K562 (cell line): Measurements from ENCODE around the gene ZNF837. TPM values are rescaled to one million over a fixed set of nuclear protein-coding genes. Genes with fewer than 3 reads are reported as not detected.
"Not testable (repeated sequence)": the region's sequence is repeated elsewhere in the genome, so short reads cannot be mapped to it uniquely, and the experiment has no call there.

ENCODE experiments used
- ATAC-seq: fragments of 200-7000 bp; cut with Tn5 transposase; 3 replicates; pipeline ENCODE4 v1.9.1; 2020; ENCODE audit warnings: moderate library complexity
- BruUV-seq: library from RNA; stranded (reverse); fragments of 400-500 nt; replicated peaks from 2 replicates; lab custom pipeline; 2021; lab: Mats Ljungman, UMichigan
- CTCF ChIA-PET: fragments of 300-600 bp; formaldehyde crosslinking; extraction: SDS; loops from one replicate; lab custom pipeline; 2021; ENCODE audit warnings: low intra/inter-chr PET ratio; lab: Yijun Ruan, JAX
- POLR2A ChIA-PET: fragments of 300-600, 350-650 bp; sonication (Branson Sonifier 250); formaldehyde crosslinking; extraction: SDS; loops from one replicate; lab custom pipeline; 2021; ENCODE audit warnings: antibody characterized with exemption, inconsistent platforms; lab: Yijun Ruan, JAX
- DNase-seq, 4 experiments: peaks; one replicate each; pipeline versions ENCODE4 v3.0.0 to v3.0.0-alpha.2; 2011 to 2018; ENCODE audit warnings: low spot score in 3 of 4, mixed read lengths in 3 of 4; ENCODE audit errors: extremely low read depth in 1 of 4
- FAIRE-seq: peaks from 2 replicates; lab custom pipeline; 2011; peaks lifted over from hg19 to GRCh38; lab: Jason Lieb, UNC
- H2AFZ ChIP-seq: 2 replicates; pipeline ENCODE4 v1.6.0; 2011; ENCODE audit warnings: low read depth, low read length, control low read depth, inconsistent platforms
- H3K27ac ChIP-seq: fragments of 200-600 bp; 3 replicates; pipeline ENCODE4 v1.8.0; 2011; ENCODE audit warnings: low read depth, mild to moderate bottlenecking, control low read depth, inconsistent platforms, low read length, moderate library complexity, mixed read lengths; ENCODE audit errors: extremely low read depth
- H3K27me3 ChIP-seq, 2 experiments: fragments of 300-600 bp in 1 of 2; 2 replicates in 1 of 2; 3 replicates in 1 of 2; pipeline versions ENCODE4 v1.6.0 to v1.8.0; 2011; ENCODE audit warnings: inconsistent platforms in 2 of 2, low read length in 2 of 2, mild to moderate bottlenecking in 1 of 2, mixed read lengths in 1 of 2, moderate library complexity in 1 of 2; ENCODE audit not compliant: control insufficient read depth in 2 of 2, insufficient read depth in 2 of 2
- H3K36me3 ChIP-seq: fragments of 300-600 bp; 3 replicates; pipeline ENCODE4 v1.8.0; 2011; ENCODE audit warnings: mild to moderate bottlenecking, low read length, inconsistent platforms; ENCODE audit not compliant: control insufficient read depth, insufficient read depth
- H3K4me1 ChIP-seq, 2 experiments: fragments of 200-600 bp in 1 of 2; replicated peaks in 1 of 2; 2 replicates in 1 of 2; 3 replicates in 1 of 2; pipeline versions ENCODE4 v1.5.1 to v1.8.0; 2011; ENCODE audit warnings: inconsistent platforms in 2 of 2, low read length in 2 of 2, mild to moderate bottlenecking in 1 of 2, mixed read lengths in 1 of 2, moderate library complexity in 1 of 2; ENCODE audit not compliant: control insufficient read depth in 2 of 2, insufficient read depth in 2 of 2
- H3K4me2 ChIP-seq: 2 replicates; pipeline ENCODE4 v1.6.1; 2011; ENCODE audit warnings: low read length, control low read depth, inconsistent platforms, mixed read lengths; ENCODE audit not compliant: insufficient read depth
- H3K4me3 ChIP-seq: fragments of 200-600 bp; sonication (generic), shearing (Covaris generic); 2 replicates; pipeline ENCODE4 v1.5.1; 2016; ENCODE audit warnings: control low read depth, inconsistent platforms
- H3K79me2 ChIP-seq: fragments of 200-600 bp; 3 replicates; pipeline ENCODE4 v1.8.0; 2011; ENCODE audit warnings: low read length, inconsistent platforms; ENCODE audit not compliant: control insufficient read depth, insufficient read depth
- H3K9ac ChIP-seq, 2 experiments: 2 replicates each; pipeline versions ENCODE4 v1.6.0 to v1.6.1; 2011; ENCODE audit warnings: low read depth in 2 of 2, low read length in 2 of 2, control low read depth in 1 of 2, inconsistent platforms in 1 of 2, mild to moderate bottlenecking in 1 of 2, mixed read lengths in 1 of 2; ENCODE audit not compliant: insufficient read depth in 1 of 2
- H3K9me1 ChIP-seq: one replicate; pipeline ENCODE4 v1.6.0; 2011; ENCODE audit warnings: inconsistent platforms, mild to moderate bottlenecking, low read length, moderate library complexity; ENCODE audit not compliant: control insufficient read depth, insufficient read depth
- H3K9me3 ChIP-seq: replicated peaks from 2 replicates; pipeline ENCODE4 v1.5.1; 2011; ENCODE audit warnings: low read depth, low read length, inconsistent platforms; ENCODE audit not compliant: control insufficient read depth, insufficient read depth
- H4K20me1 ChIP-seq: replicated peaks from 2 replicates; pipeline ENCODE4 v1.6.1; 2011; ENCODE audit warnings: low read length, inconsistent platforms, mixed read lengths; ENCODE audit not compliant: control insufficient read depth, insufficient read depth
- ERF ChIP-seq: fragments of 450-650 bp; formaldehyde crosslinking; IDR thresholded peaks from 2 replicates; pipeline ENCODE4 v1.4.0; 2020; ENCODE audit warnings: mild to moderate bottlenecking, mixed read lengths
- WGBS: fragments of 100-300 bp; shearing (Covaris generic); methylation state at CpG from one replicate; pipeline ENCODE4 v1.1.6; 2016; ENCODE audit warnings: low coverage, mixed read lengths; ENCODE audit not compliant: insufficient coverage; ENCODE audit errors: missing lambda C conversion rate; 5-methylcytosine and 5-hydroxymethylcytosine counted together
- in situ Hi-C: fragments of 300-500 bp; cut with MboI; formaldehyde crosslinking; loops from 4 replicates; pipeline ENCODE4 v1.15.0; 2018; ENCODE audit warnings: inconsistent platforms, mixed read lengths
- intact Hi-C: fragments of 100-400 bp; cut with micrococcal nuclease; formaldehyde crosslinking; loops from 2 replicates; pipeline ENCODE4 v1.14.2; 2022
- polyA plus RNA-seq, 8 experiments: library from polyadenylated mRNA; depleted of rRNA in 4 of 8; stranded (reverse) in 5 of 8; unstranded in 3 of 8; fragments of >200 nt; fragmentation: Nextera tagmentation in 2 of 8; fragmentation: Illumina TruSeq in 1 of 8; extraction: Ambion mirVana in 2 of 8; extraction: Trizol in 1 of 8; gene quantifications; 2 replicates each; pipeline versions ENCODE4 v1.2.1 to v1.2.3, GENCODE V29; 2011 to 2014; ENCODE audit warnings: inconsistent platforms in 1 of 8, missing spikeins in 1 of 8
- total RNA-seq, 7 experiments: library from RNA; depleted of rRNA in 6 of 7; stranded (reverse); fragments of >200 nt in 6 of 7; fragmentation: Illumina TruSeq in 2 of 7; extraction: Trizol in 2 of 7; gene quantifications; 2 replicates each; pipeline versions ENCODE4 v1.2.1 to v1.2.3, GENCODE V29; 2011 to 2021; ENCODE audit warnings: low replicate concordance in 1 of 7
- TF ChIP-seq, protein P1 (sequence below): IDR thresholded peaks from 2 replicates; pipeline ENCODE4 v1.6.1; 2016; ENCODE audit warnings: missing genetic modification characterization, missing compliant biosample characterization
- TF ChIP-seq, protein P2 (sequence below), 2 experiments: fragments of 450-650 bp in 1 of 2; sonication (generic) in 1 of 2; formaldehyde crosslinking in 1 of 2; IDR thresholded peaks; 2 replicates each; pipeline versions ENCODE4 v1.7.1 to v1.9.0; 2016 to 2022; ENCODE audit warnings: inconsistent platforms in 1 of 2, mild to moderate bottlenecking in 1 of 2, missing genetic modification reagents in 1 of 2

Gene ZNF837
- total and polyA plus RNA-seq, 9 of the 15 experiments (the other 6 are each of a cell fraction or from before 2014, with no cell fraction given) = 0.11 to 2.1 (median 0.57) TPM; not detected in 4

DNA sequence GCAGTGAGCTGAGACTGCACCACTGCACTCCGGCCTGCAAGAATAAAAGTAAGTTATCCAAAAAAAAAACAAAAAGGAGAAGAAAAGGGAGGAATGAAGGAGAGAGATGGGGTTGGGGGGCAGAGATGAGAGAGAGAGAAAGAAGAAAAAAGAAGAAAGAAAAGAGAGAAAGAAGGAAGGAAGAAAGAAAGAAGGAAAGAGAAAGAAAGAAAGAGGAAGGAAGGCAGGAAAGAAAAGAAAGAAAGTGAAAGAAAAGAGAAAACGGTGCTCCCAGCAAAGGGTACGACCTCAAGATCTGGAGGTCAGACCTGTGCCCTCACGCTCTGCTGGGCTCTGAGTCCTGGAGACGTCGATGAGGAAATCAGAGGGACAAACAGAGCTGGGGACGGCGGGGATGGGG is 31.2 kb downstream of the ZNF837 start:
- no peak overlapping the region for H3K27ac ChIP-seq
- peaks cover 5 to 25% of the 10 kb centered on the region in 2 experiments; a peak in 4 of 5 replicates for H3K4me1 ChIP-seq
- ATAC-seq (no peak), DNase-seq (no peak), FAIRE-seq (no peak)
- no peaks in the 10 kb centered on the region for H3K36me3 ChIP-seq
- in situ Hi-C loops (no loop called here), intact Hi-C loops (no loop called here)
- no peak for TF ChIP-seq ERF
- TF ChIP-seq, protein P1, sequence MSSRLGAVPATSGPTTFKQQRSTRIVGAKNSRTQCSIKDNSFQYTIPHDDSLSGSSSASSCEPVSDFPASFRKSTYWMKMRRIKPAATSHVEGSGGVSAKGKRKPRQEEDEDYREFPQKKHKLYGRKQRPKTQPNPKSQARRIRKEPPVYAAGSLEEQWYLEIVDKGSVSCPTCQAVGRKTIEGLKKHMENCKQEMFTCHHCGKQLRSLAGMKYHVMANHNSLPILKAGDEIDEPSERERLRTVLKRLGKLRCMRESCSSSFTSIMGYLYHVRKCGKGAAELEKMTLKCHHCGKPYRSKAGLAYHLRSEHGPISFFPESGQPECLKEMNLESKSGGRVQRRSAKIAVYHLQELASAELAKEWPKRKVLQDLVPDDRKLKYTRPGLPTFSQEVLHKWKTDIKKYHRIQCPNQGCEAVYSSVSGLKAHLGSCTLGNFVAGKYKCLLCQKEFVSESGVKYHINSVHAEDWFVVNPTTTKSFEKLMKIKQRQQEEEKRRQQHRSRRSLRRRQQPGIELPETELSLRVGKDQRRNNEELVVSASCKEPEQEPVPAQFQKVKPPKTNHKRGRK (tag) = peak; percentile 48; the same call in 1 of the 2 replicates
- WGBS = 74% methylated on average over 4 of the region's 8 CpGs
- H3K4me3 ChIP-seq = no peak overlapping the region
- BruUV-seq = TSS peak; percentile 42
- H2AFZ ChIP-seq = no peak overlapping the region
- ChIA-PET CTCF (interaction anchor here (0.6 kb wide), 1 partner anchor 9 kb away, joined by 3 read pairs; no protein-coding TSS in a partner anchor), POLR2A (interaction anchor here (0.6 to 3.6 kb wide), 2 partner anchors 13 to 29 kb away, joined by 3 to 20 read pairs; partner anchors contain the start of gene ZNF497)
- H4K20me1 ChIP-seq = no peaks in the 10 kb centered on the region
- no peak overlapping the region for H3K9ac ChIP-seq
- no peaks in the 10 kb centered on the region for H3K27me3 ChIP-seq
- no peaks in the 10 kb centered on the region for H3K9me1 ChIP-seq
- no peaks in the 10 kb centered on the region for H3K79me2 ChIP-seq
- H3K4me2 ChIP-seq = no peak overlapping the region
- no peaks in the 10 kb centered on the region for H3K9me3 ChIP-seq

DNA sequence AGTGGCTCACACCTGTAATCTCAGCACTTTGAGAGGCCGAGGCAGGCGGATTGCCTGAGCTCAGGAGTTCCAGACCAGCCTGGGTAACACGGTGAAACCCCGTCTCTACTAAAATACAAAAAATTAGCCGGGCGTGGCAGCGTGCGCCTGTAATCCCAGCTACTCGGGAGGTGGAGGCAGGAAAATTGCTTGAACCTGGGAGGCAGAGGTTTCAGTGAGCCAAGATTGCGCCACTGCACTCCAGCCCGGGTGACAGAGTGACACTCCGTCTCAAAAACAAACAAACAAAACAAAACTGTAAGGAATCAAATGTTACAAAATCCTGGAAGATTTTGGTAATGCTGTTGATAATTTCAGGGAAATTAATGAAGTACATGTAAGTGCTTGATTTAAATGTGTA is 32.8 kb downstream of the ZNF837 start:
- H3K4me2 ChIP-seq = peak overlapping the region; percentile 83
- FAIRE-seq, H3K27me3 ChIP-seq, H3K79me2 ChIP-seq, ATAC-seq, H3K9me3 ChIP-seq, in situ Hi-C loops, intact Hi-C loops, H3K36me3 ChIP-seq, H4K20me1 ChIP-seq, H3K9me1 ChIP-seq, CTCF ChIA-PET, H3K27ac ChIP-seq, DNase-seq: not testable (repeated sequence)
- BruUV-seq = TSS peak; percentile 65
- peak overlapping the region; percentile 84 for H2AFZ ChIP-seq
- peak overlapping the region; percentile 59 to 96; a peak in 3 of 4 replicates for H3K9ac ChIP-seq
- H3K4me3 ChIP-seq = peak overlapping the region; percentile 78
- POLR2A ChIA-PET = interaction anchor here (0.6 to 3.6 kb wide), 6 partner anchors 11 to 136 kb away, joined by 3 to 20 read pairs (median 4); partner anchors contain the start of gene ZNF497
- H3K4me1 ChIP-seq = peaks cover 5 to 21% of the 10 kb centered on the region in 2 experiments; a peak in 4 of 5 replicates
- 1% methylated on average over 12 of the region's 12 CpGs for WGBS
- TF ChIP-seq, protein P2, sequence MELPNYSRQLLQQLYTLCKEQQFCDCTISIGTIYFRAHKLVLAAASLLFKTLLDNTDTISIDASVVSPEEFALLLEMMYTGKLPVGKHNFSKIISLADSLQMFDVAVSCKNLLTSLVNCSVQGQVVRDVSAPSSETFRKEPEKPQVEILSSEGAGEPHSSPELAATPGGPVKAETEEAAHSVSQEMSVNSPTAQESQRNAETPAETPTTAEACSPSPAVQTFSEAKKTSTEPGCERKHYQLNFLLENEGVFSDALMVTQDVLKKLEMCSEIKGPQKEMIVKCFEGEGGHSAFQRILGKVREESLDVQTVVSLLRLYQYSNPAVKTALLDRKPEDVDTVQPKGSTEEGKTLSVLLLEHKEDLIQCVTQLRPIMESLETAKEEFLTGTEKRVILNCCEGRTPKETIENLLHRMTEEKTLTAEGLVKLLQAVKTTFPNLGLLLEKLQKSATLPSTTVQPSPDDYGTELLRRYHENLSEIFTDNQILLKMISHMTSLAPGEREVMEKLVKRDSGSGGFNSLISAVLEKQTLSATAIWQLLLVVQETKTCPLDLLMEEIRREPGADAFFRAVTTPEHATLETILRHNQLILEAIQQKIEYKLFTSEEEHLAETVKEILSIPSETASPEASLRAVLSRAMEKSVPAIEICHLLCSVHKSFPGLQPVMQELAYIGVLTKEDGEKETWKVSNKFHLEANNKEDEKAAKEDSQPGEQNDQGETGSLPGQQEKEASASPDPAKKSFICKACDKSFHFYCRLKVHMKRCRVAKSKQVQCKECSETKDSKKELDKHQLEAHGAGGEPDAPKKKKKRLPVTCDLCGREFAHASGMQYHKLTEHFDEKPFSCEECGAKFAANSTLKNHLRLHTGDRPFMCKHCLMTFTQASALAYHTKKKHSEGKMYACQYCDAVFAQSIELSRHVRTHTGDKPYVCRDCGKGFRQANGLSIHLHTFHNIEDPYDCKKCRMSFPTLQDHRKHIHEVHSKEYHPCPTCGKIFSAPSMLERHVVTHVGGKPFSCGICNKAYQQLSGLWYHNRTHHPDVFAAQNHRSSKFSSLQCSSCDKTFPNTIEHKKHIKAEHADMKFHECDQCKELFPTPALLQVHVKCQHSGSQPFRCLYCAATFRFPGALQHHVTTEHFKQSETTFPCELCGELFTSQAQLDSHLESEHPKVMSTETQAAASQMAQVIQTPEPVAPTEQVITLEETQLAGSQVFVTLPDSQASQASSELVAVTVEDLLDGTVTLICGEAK (IDR thresholded peaks at IDR 0.05) = peak; percentile 27; the same call in 1 of the 2 replicates
- TF ChIP-seq, protein P2 (CRISPR knock-in tag; IDR thresholded peaks at IDR 0.05) = not testable (repeated sequence)
